HEK293T (cell line): Measurements from ENCODE around the gene CD96.
A peak's percentile ranks its signal among the peaks of the same experiment; 100 is the strongest.

Experiments used
- CTCF ChIA-PET: fragments of 350-600 bp; formaldehyde crosslinking; extraction: SDS; loops from one replicate; lab custom pipeline; 2021; ENCODE audit warnings: antibody characterized with exemption, inconsistent platforms; lab: Yijun Ruan, JAX
- POLR2A ChIA-PET: fragments of 350-600 bp; formaldehyde crosslinking; extraction: SDS; loops from one replicate; lab custom pipeline; 2020; ENCODE audit warnings: antibody characterized with exemption, inconsistent platforms; lab: Yijun Ruan, JAX
- DNase-seq: peaks from one replicate; pipeline ENCODE4 v3.0.0; 2012; ENCODE audit warnings: mixed read lengths; ENCODE audit errors: extremely low spot score
- ARNT ChIP-seq: fragments of 450-650 bp; IDR thresholded peaks from 2 replicates; pipeline ENCODE4 v1.6.1; 2017; ENCODE audit warnings: mild to moderate bottlenecking
- BHLHE40 ChIP-seq: fragments of 450-650 bp; IDR thresholded peaks from 2 replicates; pipeline ENCODE4 v1.6.1; 2016; ENCODE audit warnings: mild to moderate bottlenecking, moderate library complexity, borderline replicate concordance
- CTBP1 ChIP-seq: fragments of 450-650 bp; IDR thresholded peaks from 2 replicates; pipeline ENCODE4 v1.6.1; 2016; ENCODE audit warnings: borderline replicate concordance
- ELF4 ChIP-seq: fragments of 450-650 bp; IDR thresholded peaks from 2 replicates; pipeline ENCODE4 v1.6.1; 2017; ENCODE audit warnings: antibody characterized with exemption
- FOXA1 ChIP-seq: fragments of 450-650 bp; IDR thresholded peaks from 2 replicates; pipeline ENCODE4 v1.6.1; 2016; ENCODE audit warnings: mild to moderate bottlenecking
- FOXK2 ChIP-seq: fragments of 450-650 bp; IDR thresholded peaks from 2 replicates; pipeline ENCODE4 v1.6.1; 2016; ENCODE audit warnings: mild to moderate bottlenecking
- FOXM1 ChIP-seq: fragments of 450-650 bp; IDR thresholded peaks from 2 replicates; pipeline ENCODE4 v1.6.1; 2017; ENCODE audit warnings: mild to moderate bottlenecking, borderline replicate concordance
- HDGF ChIP-seq: fragments of 450-650 bp; IDR thresholded peaks from 2 replicates; pipeline ENCODE4 v1.6.1; 2017; ENCODE audit warnings: antibody characterized with exemption, borderline replicate concordance
- L3MBTL2 ChIP-seq: fragments of 450-650 bp; conservative IDR thresholded peaks from 2 replicates; pipeline ENCODE4 v1.6.1; 2016; ENCODE audit warnings: mild to moderate bottlenecking
- LEF1 ChIP-seq: fragments of 450-650 bp; IDR thresholded peaks from 2 replicates; pipeline ENCODE4 v1.6.1; 2017; ENCODE audit warnings: mild to moderate bottlenecking, borderline replicate concordance
- NFRKB ChIP-seq: fragments of 450-650 bp; IDR thresholded peaks from 2 replicates; pipeline ENCODE4 v1.6.1; 2016; ENCODE audit warnings: mild to moderate bottlenecking, moderate library complexity
- PKNOX1 ChIP-seq: fragments of 450-650 bp; IDR thresholded peaks from 2 replicates; pipeline ENCODE4 v1.6.1; 2016
- SP1 ChIP-seq: fragments of 450-650 bp; IDR thresholded peaks from 2 replicates; pipeline ENCODE4 v1.6.1; 2017
- SUZ12 ChIP-seq: fragments of 450-650 bp; IDR thresholded peaks from 2 replicates; pipeline ENCODE4 v1.6.1; 2016; ENCODE audit warnings: mild to moderate bottlenecking
- TARDBP ChIP-seq: fragments of 450-650 bp; IDR thresholded peaks from 2 replicates; pipeline ENCODE4 v1.6.1; 2016
- ZNF384 ChIP-seq: fragments of 450-650 bp; IDR thresholded peaks from 2 replicates; pipeline ENCODE4 v1.6.1; 2016

The CD96 gene

GRCh38 chr3:111692593-111693552 is 150.9 kb downstream of the CD96 start:
- ChIA-PET CTCF (interaction anchor here (0.6 to 3.2 kb wide), 9 partner anchors 11 to 919 kb away, joined by 3 to 41 read pairs (median 6); no protein-coding TSS in a partner anchor), POLR2A (no interaction called here)

GRCh38 chr3:111694471-111694870 is 152.5 kb downstream of the CD96 start:
- ChIA-PET CTCF (interaction anchor here (0.9 to 1.4 kb wide), 5 partner anchors 17 to 27 kb away, joined by 3 to 5 read pairs (median 3); no protein-coding TSS in a partner anchor), POLR2A (interaction anchor here (0.5 kb wide), 1 partner anchor 283 kb away, joined by 3 read pairs; no protein-coding TSS in a partner anchor)
- DNase-seq, result no peak
- TF ChIP-seq NFRKB (no peak), SUZ12 (no peak), L3MBTL2 (no peak), HDGF (no peak), FOXM1 (no peak), CTBP1 (no peak), FOXA1 (no peak), LEF1 (no peak), PKNOX1 (no peak)

More at GRCh38 chr3:111692593-111693552, 150.9 kb downstream of the CD96 start:
- TF ChIP-seq FOXK2, result no peak
- TF ChIP-seq PKNOX1, result peak; percentile 55
- no peak for DNase-seq

- TF ChIP-seq ZNF384 (no peak), SUZ12 (no peak)
- DNase-seq, result no peak
- ChIA-PET POLR2A (no interaction called here), CTCF (no interaction called here)
Measured at GRCh38 chr3:111695636-111696117, 153.7 kb downstream of the CD96 start.

GRCh38 chr3:111700054-111700453 is 158.1 kb downstream of the CD96 start:
- no peak for TF ChIP-seq FOXK2
- TF ChIP-seq TARDBP, result no peak
- TF ChIP-seq ARNT, result no peak
- no peak for TF ChIP-seq LEF1
- TF ChIP-seq BHLHE40, result no peak
- CTCF ChIA-PET, result interaction anchor here (1.1 to 1.4 kb wide), 3 partner anchors 9 to 167 kb away, joined by 3 to 5 read pairs (median 4); no protein-coding TSS in a partner anchor
- POLR2A ChIA-PET, result no interaction called here
- DNase-seq, result no peak

- CTCF ChIA-PET, result interaction anchor here (1.0 kb wide), 2 partner anchors 14 to 32 kb away, joined by 3 read pairs; no protein-coding TSS in a partner anchor
Measured at GRCh38 chr3:111701292-111701906, 159.4 kb downstream of the CD96 start.

More at GRCh38 chr3:111701292-111701906, 159.4 kb downstream of the CD96 start:
- TF ChIP-seq NFRKB (no peak), FOXK2 (no peak), SUZ12 (no peak), HDGF (no peak), FOXA1 (no peak), ARNT (no peak), FOXM1 (no peak), BHLHE40 (no peak), ZNF384 (no peak), PKNOX1 (no peak), TARDBP (no peak), ELF4 (no peak), L3MBTL2 (no peak), SP1 (no peak), CTBP1 (no peak)
- POLR2A ChIA-PET, result no interaction called here
- DNase-seq, result no peak
